ACC112 (cell line): ENCODE data around the gene WDR13.
A peak's percentile ranks its signal among the peaks of the same experiment; 100 is the strongest.

Experiments
- H2AFZ ChIP-seq: fragments of 200-600 bp; sonication (generic); one replicate; pipeline ENCODE4 v1.6.0; 2017; ENCODE audit warnings: antibody characterized with exemption, low read length; ENCODE audit not compliant: unreplicated experiment
- H3K27ac ChIP-seq: fragments of 200-600 bp; sonication (generic); 2 replicates; pipeline ENCODE4 v1.5.1; 2014; ENCODE audit warnings: low read depth, mild to moderate bottlenecking, antibody characterized with exemption, low read length, moderate library complexity
- H3K27me3 ChIP-seq: fragments of 200-600 bp; sonication (generic); 2 replicates; pipeline ENCODE4 v1.6.1; 2014; ENCODE audit warnings: mild to moderate bottlenecking, antibody characterized with exemption, low read length, moderate library complexity, mixed read lengths; ENCODE audit not compliant: insufficient read depth
- H3K36me3 ChIP-seq: fragments of 200-600 bp; sonication (generic); 2 replicates; pipeline ENCODE4 v1.6.1; 2016; ENCODE audit warnings: mild to moderate bottlenecking, antibody characterized with exemption, low read length, moderate library complexity, mixed read lengths; ENCODE audit not compliant: insufficient read depth
- H3K4me1 ChIP-seq: fragments of 200-600 bp; sonication (generic); one replicate; pipeline ENCODE4 v1.6.1; 2016; ENCODE audit warnings: low read length, mixed read lengths; ENCODE audit not compliant: insufficient read depth, unreplicated experiment, control insufficient read depth
- H3K4me3 ChIP-seq: fragments of 200-600 bp; sonication (generic); 2 replicates; pipeline ENCODE4 v1.5.1; 2014; ENCODE audit warnings: mild to moderate bottlenecking, low read depth, low read length
- H3K79me2 ChIP-seq: fragments of 200-600 bp; sonication (generic); one replicate; pipeline ENCODE4 v1.6.0; 2016; ENCODE audit warnings: low read length; ENCODE audit not compliant: control insufficient read depth, unreplicated experiment, insufficient read depth

WDR13 gene

GRCh38 chrX:48595929-48596328 lies 1.4 kb upstream of the WDR13 start:
- no peak overlapping the region for H3K4me3 ChIP-seq
- peak overlapping the region; percentile 74 for H3K27ac ChIP-seq
- peaks cover 25% of the 10 kb centered on the region for H3K4me1 ChIP-seq
- no peak overlapping the region for H2AFZ ChIP-seq
- H3K79me2 ChIP-seq, result peaks cover 10% of the 10 kb centered on the region
- no peaks in the 10 kb centered on the region for H3K36me3 ChIP-seq
- no peaks in the 10 kb centered on the region for H3K27me3 ChIP-seq

- peak overlapping the region; percentile 92 for H3K4me3 ChIP-seq
- H3K27ac ChIP-seq, result peak overlapping the region; percentile 99; the same call in 1 of the 2 replicates
Observed at GRCh38 chrX:48598614-48599013, 1.3 kb downstream of the WDR13 start.

GRCh38 chrX:48599341-48599740 lies 2.0 kb downstream of the WDR13 start:
- Histone ChIP-seq H3K27ac (no peak overlapping the region), H2AFZ (no peak overlapping the region), H3K27me3 (no peaks in the 10 kb centered on the region)

More at GRCh38 chrX:48598614-48599013, 1.3 kb downstream of the WDR13 start:
- H3K4me1 ChIP-seq, result peaks cover 7% of the 10 kb centered on the region
- peaks cover 10% of the 10 kb centered on the region for H3K79me2 ChIP-seq
- no peaks in the 10 kb centered on the region for H3K27me3 ChIP-seq
- no peaks in the 10 kb centered on the region for H3K36me3 ChIP-seq
- H2AFZ ChIP-seq, result no peak overlapping the region

GRCh38 chrX:48600226-48600625 lies 2.9 kb downstream of the WDR13 start:
- no peak overlapping the region for H3K27ac ChIP-seq
- no peak overlapping the region for H3K4me3 ChIP-seq
- H3K79me2 ChIP-seq, result peaks cover 10% of the 10 kb centered on the region
- H3K4me1 ChIP-seq, result peaks cover 7% of the 10 kb centered on the region
- H2AFZ ChIP-seq, result no peak overlapping the region
- H3K27me3 ChIP-seq, result no peaks in the 10 kb centered on the region
- no peaks in the 10 kb centered on the region for H3K36me3 ChIP-seq

More at GRCh38 chrX:48599341-48599740, 2.0 kb downstream of the WDR13 start:
- Histone ChIP-seq H3K4me3 (no peak overlapping the region), H3K36me3 (no peaks in the 10 kb centered on the region), H3K4me1 (peaks cover 7% of the 10 kb centered on the region), H3K79me2 (peaks cover 10% of the 10 kb centered on the region)

GRCh38 chrX:48601741-48602394 lies 4.6 kb downstream of the WDR13 start:
- Histone ChIP-seq H2AFZ (no peak overlapping the region), H3K27me3 (no peaks in the 10 kb centered on the region), H3K27ac (no peak overlapping the region), H3K4me1 (peaks cover 3% of the 10 kb centered on the region), H3K79me2 (peaks cover 10% of the 10 kb centered on the region), H3K4me3 (no peak overlapping the region), H3K36me3 (no peaks in the 10 kb centered on the region)

GRCh38 chrX:48604701-48605100 lies 7.4 kb downstream of the WDR13 start:
- H3K4me3 ChIP-seq, result no peak overlapping the region
- no peak overlapping the region for H2AFZ ChIP-seq
- no peaks in the 10 kb centered on the region for H3K36me3 ChIP-seq
- H3K79me2 ChIP-seq, result no peaks in the 10 kb centered on the region
- no peaks in the 10 kb centered on the region for H3K4me1 ChIP-seq
- H3K27me3 ChIP-seq, result no peaks in the 10 kb centered on the region
- no peak overlapping the region for H3K27ac ChIP-seq

GRCh38 chrX:48606091-48606490 lies 8.8 kb downstream of the WDR13 start:
- no peak overlapping the region for H3K4me3 ChIP-seq
- H3K27me3 ChIP-seq, result no peaks in the 10 kb centered on the region
- H3K4me1 ChIP-seq, result no peaks in the 10 kb centered on the region
- H2AFZ ChIP-seq, result no peak overlapping the region
- H3K36me3 ChIP-seq, result no peaks in the 10 kb centered on the region
- no peak overlapping the region for H3K27ac ChIP-seq
- no peaks in the 10 kb centered on the region for H3K79me2 ChIP-seq

GRCh38 chrX:48611703-48612102 lies 14.4 kb downstream of the WDR13 start:
- H2AFZ ChIP-seq, result no peak overlapping the region
- no peak overlapping the region for H3K27ac ChIP-seq

GRCh38 chrX:48613502-48614160 lies 16.3 kb downstream of the WDR13 start:
- Histone ChIP-seq H3K4me3 (no peak overlapping the region), H2AFZ (no peak overlapping the region), H3K36me3 (no peaks in the 10 kb centered on the region), H3K79me2 (no peaks in the 10 kb centered on the region), H3K27ac (no peak overlapping the region), H3K4me1 (peaks cover 5% of the 10 kb centered on the region), H3K27me3 (no peaks in the 10 kb centered on the region)

More at GRCh38 chrX:48611703-48612102, 14.4 kb downstream of the WDR13 start:
- no peaks in the 10 kb centered on the region for H3K36me3 ChIP-seq
- no peaks in the 10 kb centered on the region for H3K27me3 ChIP-seq
- H3K4me1 ChIP-seq, result no peaks in the 10 kb centered on the region
- no peak overlapping the region for H3K4me3 ChIP-seq
- H3K79me2 ChIP-seq, result no peaks in the 10 kb centered on the region

GRCh38 chrX:48616576-48616975 lies 19.3 kb downstream of the WDR13 start:
- Histone ChIP-seq H3K79me2 (no peaks in the 10 kb centered on the region), H3K4me1 (peaks cover 5% of the 10 kb centered on the region), H3K4me3 (no peak overlapping the region), H3K27me3 (no peaks in the 10 kb centered on the region), H3K36me3 (no peaks in the 10 kb centered on the region), H2AFZ (no peak overlapping the region), H3K27ac (no peak overlapping the region)
